OCI-LY7 (cell line): ENCODE measurements around the gene PRKAR2A. TPM values are rescaled to one million over a fixed set of nuclear protein-coding genes. Genes with fewer than 3 reads are reported as not detected.

ENCODE experiments used
- BruUV-seq: library from RNA; stranded (reverse); fragments of 400-500 nt; replicated peaks from 2 replicates; lab custom pipeline; 2021; lab: Mats Ljungman, UMichigan
- CTCF ChIA-PET: fragments of 300-600 bp; sonication (Branson Sonifier 250); formaldehyde crosslinking; loops from one replicate; lab custom pipeline; 2022; ENCODE audit warnings: antibody characterized with exemption; ENCODE audit not compliant: unreplicated experiment; lab: Charles Lee
- POLR2A ChIA-PET: fragments of 300-600 bp; sonication (Branson Sonifier 250); formaldehyde crosslinking; loops from one replicate; lab custom pipeline; 2022; ENCODE audit warnings: antibody characterized with exemption; lab: Charles Lee
- DNase-seq: peaks from one replicate; pipeline ENCODE4 v3.0.0-alpha.2; 2015; ENCODE audit warnings: low spot score
- H2AFZ ChIP-seq: fragments of 200-600 bp; sonication (generic), shearing (Covaris generic); 2 replicates; pipeline ENCODE4 v1.6.1; 2014; ENCODE audit warnings: mild to moderate bottlenecking, antibody characterized with exemption, low read length, moderate library complexity
- H3K27ac ChIP-seq: fragments of 200-600 bp; sonication (generic); 2 replicates; pipeline ENCODE4 v1.5.1; 2014; ENCODE audit warnings: mixed run types, low read depth, mild to moderate bottlenecking, moderate library complexity, low read length, inconsistent platforms; ENCODE audit not compliant: poor library complexity, severe bottlenecking
- H3K36me3 ChIP-seq: fragments of 200-600 bp; sonication (generic); 2 replicates; pipeline ENCODE4 v1.6.1; 2014; ENCODE audit warnings: mild to moderate bottlenecking, antibody characterized with exemption, low read length, moderate library complexity, mixed read lengths; ENCODE audit not compliant: insufficient read depth
- H3K4me1 ChIP-seq: fragments of 200-600 bp; sonication (generic); 2 replicates; pipeline ENCODE4 v1.5.1; 2014; ENCODE audit warnings: mild to moderate bottlenecking, low read length; ENCODE audit not compliant: insufficient read depth, poor library complexity, severe bottlenecking
- H3K4me2 ChIP-seq: fragments of 200-600 bp; sonication (generic); 2 replicates; pipeline ENCODE4 v1.6.1; 2014; ENCODE audit warnings: mild to moderate bottlenecking, low read length
- H3K4me3 ChIP-seq: fragments of 200-600 bp; sonication (generic); 2 replicates; pipeline ENCODE4 v1.5.1; 2014; ENCODE audit warnings: mild to moderate bottlenecking, low read depth, low read length; ENCODE audit not compliant: poor library complexity, severe bottlenecking
- H3K79me2 ChIP-seq: fragments of 200-600 bp; sonication (generic); 2 replicates; pipeline ENCODE4 v1.6.1; 2016; ENCODE audit warnings: low read depth, mild to moderate bottlenecking, low read length, moderate library complexity, mixed read lengths; ENCODE audit not compliant: insufficient read depth
- H3K9me2 ChIP-seq: fragments of 200-600 bp; sonication (generic); 2 replicates; pipeline ENCODE4 v1.6.1; 2016; ENCODE audit warnings: mild to moderate bottlenecking, low read length, mixed read lengths; ENCODE audit not compliant: insufficient read depth
- H3K9me3 ChIP-seq: fragments of 200-600 bp; sonication (generic); 2 replicates; pipeline ENCODE4 v1.6.1; 2014; ENCODE audit warnings: mild to moderate bottlenecking, mixed run types, low read length, mixed read lengths
- H4K20me1 ChIP-seq: fragments of 200-600 bp; sonication (generic); 2 replicates; pipeline ENCODE4 v1.6.1; 2014; ENCODE audit warnings: mild to moderate bottlenecking, antibody characterized with exemption, low read length, moderate library complexity, mixed read lengths; ENCODE audit not compliant: insufficient read depth
- CTCF ChIP-seq: fragments of 200-600 bp; sonication (generic); conservative IDR thresholded peaks from 2 replicates; pipeline ENCODE4 v1.5.1; 2014; ENCODE audit warnings: mild to moderate bottlenecking, antibody characterized with exemption, low read length, moderate library complexity, mixed read lengths
- EZH2phosphoT487 ChIP-seq: fragments of 200-600 bp; sonication (generic); IDR thresholded peaks from 2 replicates; pipeline ENCODE4 v1.6.1; 2018; ENCODE audit warnings: low read depth, borderline replicate concordance, mild to moderate bottlenecking, mixed run types, antibody characterized with exemption, low read length, moderate library complexity, mixed read lengths
- intact Hi-C: fragments of 100-400 bp; cut with micrococcal nuclease; formaldehyde crosslinking; loops from one replicate; pipeline ENCODE4 v1.10.0; 2022; ENCODE audit not compliant: unreplicated experiment
- total RNA-seq, 2 experiments: library from RNA; depleted of rRNA in 1 of 2; stranded (reverse); fragments of >200 nt in 1 of 2; shearing (Covaris generic) in 1 of 2; gene quantifications; 2 replicates each; pipeline ENCODE4 v1.2.3, GENCODE V29; 2014 to 2022

Gene PRKAR2A
- total RNA-seq, 2 experiments from 2014 or later, result 16.0 to 22.4 TPM

- H3K36me3 ChIP-seq, result peaks cover 80% of the 10 kb centered on the region
- no peak overlapping the region for H3K4me2 ChIP-seq
- no TSS peak for BruUV-seq
- no peaks in the 10 kb centered on the region for H3K9me3 ChIP-seq
- no peak overlapping the region for H2AFZ ChIP-seq
- H3K79me2 ChIP-seq, result peaks cover 90% of the 10 kb centered on the region
- no peak overlapping the region for H3K4me3 ChIP-seq
- DNase-seq, result no peak
- POLR2A ChIA-PET, result interaction anchor here (0.7 kb wide), 1 partner anchor 25 kb away, joined by 6 read pairs; no protein-coding TSS in a partner anchor
- H3K27ac ChIP-seq, result no peak overlapping the region
- intact Hi-C loops, result no loop called here
- no peak for TF ChIP-seq EZH2phosphoT487
- no peak for TF ChIP-seq CTCF
- no peaks in the 10 kb centered on the region for H3K4me1 ChIP-seq
- peaks cover 4% of the 10 kb centered on the region; the same call in 1 of the 2 replicates for H4K20me1 ChIP-seq
- CTCF ChIA-PET, result no interaction called here
- H3K9me2 ChIP-seq, result no peaks in the 10 kb centered on the region
These were observed 146.8 kb downstream of the PRKAR2A start for GRCh38 chr3:48700731-48701405.

GRCh38 chr3:48698891-48699290 lies 148.8 kb downstream of the PRKAR2A start:
- H4K20me1 ChIP-seq, result peaks cover 4% of the 10 kb centered on the region; the same call in 1 of the 2 replicates
- no peaks in the 10 kb centered on the region for H3K9me2 ChIP-seq
- intact Hi-C loops, result no loop called here
- ChIA-PET CTCF (interaction anchor here (0.7 kb wide), 1 partner anchor 249 kb away, joined by 3 read pairs; no protein-coding TSS in a partner anchor), POLR2A (interaction anchor here (0.6 kb wide), 1 partner anchor 240 kb away, joined by 3 read pairs; no protein-coding TSS in a partner anchor)
- TF ChIP-seq EZH2phosphoT487 (no peak), CTCF (no peak)
- H3K9me3 ChIP-seq, result no peaks in the 10 kb centered on the region
- H3K79me2 ChIP-seq, result peaks cover 75% of the 10 kb centered on the region
- no peak for DNase-seq
- H2AFZ ChIP-seq, result no peak overlapping the region
- H3K4me2 ChIP-seq, result no peak overlapping the region
- peaks cover 81% of the 10 kb centered on the region for H3K36me3 ChIP-seq
- no TSS peak for BruUV-seq
- no peak overlapping the region for H3K27ac ChIP-seq
- H3K4me1 ChIP-seq, result no peaks in the 10 kb centered on the region
- no peak overlapping the region for H3K4me3 ChIP-seq

DNA sequence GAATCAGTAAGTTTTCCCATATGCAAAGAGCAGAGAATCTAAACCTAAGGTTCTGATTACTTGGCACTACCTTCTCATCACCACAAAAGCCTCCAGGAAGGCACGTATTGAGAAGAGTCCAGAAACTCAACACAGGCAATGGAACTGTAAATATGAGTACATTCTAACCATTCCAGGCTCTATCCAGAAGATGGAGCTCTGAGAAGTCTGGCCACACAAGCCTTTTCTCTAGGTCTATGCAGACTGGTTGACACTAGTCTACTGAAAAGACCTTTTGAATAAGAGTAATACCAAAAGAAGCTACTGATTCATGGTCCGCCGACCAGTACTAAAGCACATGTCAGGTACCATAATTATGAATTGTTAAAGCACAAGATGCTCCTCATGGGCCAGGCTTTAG lies 149.7 kb downstream of the PRKAR2A start:
- peak; percentile 46 for TF ChIP-seq CTCF
- TF ChIP-seq EZH2phosphoT487, result no peak
- peaks cover 4% of the 10 kb centered on the region; the same call in 1 of the 2 replicates for H4K20me1 ChIP-seq
- BruUV-seq, result no TSS peak
- H3K4me2 ChIP-seq, result no peak overlapping the region
- no peak overlapping the region for H3K27ac ChIP-seq
- DNase-seq, result no peak
- no peak overlapping the region for H2AFZ ChIP-seq
- CTCF ChIA-PET, result no interaction called here
- H3K9me2 ChIP-seq, result no peaks in the 10 kb centered on the region
- POLR2A ChIA-PET, result interaction anchor here (1.0 kb wide), 1 partner anchor 10 kb away, joined by 3 read pairs; no protein-coding TSS in a partner anchor
- no peaks in the 10 kb centered on the region for H3K9me3 ChIP-seq
- intact Hi-C loops, result no loop called here
- no peak overlapping the region for H3K4me3 ChIP-seq
- no peaks in the 10 kb centered on the region for H3K4me1 ChIP-seq
- H3K36me3 ChIP-seq, result peaks cover 87% of the 10 kb centered on the region
- H3K79me2 ChIP-seq, result peaks cover 65% of the 10 kb centered on the region
